Endothelial cell of umbilical vein (primary cell): ENCODE measurements around the gene RDH13. TPM values are rescaled to one million over a fixed set of nuclear protein-coding genes. Genes with fewer than 3 reads are reported as not detected.

Experiments
- BruUV-seq: library from RNA; stranded (reverse); fragments of 400-500 nt; replicated peaks from 2 replicates; lab custom pipeline; 2021; lab: Mats Ljungman, UMichigan
- CTCF ChIA-PET: fragments of 300-600, 350-600 bp; sonication (Branson Sonifier 250); formaldehyde crosslinking; loops from one replicate; lab custom pipeline; 2021; ENCODE audit warnings: antibody characterized with exemption, inconsistent platforms; lab: Charles Lee
- POLR2A ChIA-PET: fragments of 300-600, 350-600 bp; sonication (Branson Sonifier 250); formaldehyde crosslinking; loops from one replicate; lab custom pipeline; 2021; ENCODE audit warnings: antibody characterized with exemption, inconsistent platforms; lab: Charles Lee
- DNase-seq: peaks from one replicate; pipeline ENCODE4 v3.0.0-alpha.2; 2011; ENCODE audit warnings: low read depth, low spot score
- FAIRE-seq: peaks from 2 replicates; lab custom pipeline; 2011; peaks lifted over from hg19 to GRCh38; lab: Jason Lieb, UNC
- H2AFZ ChIP-seq: 2 replicates; pipeline ENCODE4 v1.6.0; 2012; ENCODE audit warnings: low read depth, low read length, control low read depth, inconsistent platforms
- H3K27ac ChIP-seq: 2 replicates; pipeline ENCODE4 v1.5.1; 2011; ENCODE audit warnings: low read depth, mild to moderate bottlenecking, control low read depth, low read length, moderate library complexity; ENCODE audit not compliant: insufficient read depth
- H3K27me3 ChIP-seq, 2 experiments: 2 replicates each; pipeline versions ENCODE4 v1.6.0 to v1.6.1; 2011; ENCODE audit warnings: low read length in 2 of 2, mixed read lengths in 1 of 2; ENCODE audit not compliant: control insufficient read depth in 2 of 2, insufficient read depth in 2 of 2
- H3K36me3 ChIP-seq, 2 experiments: 2 replicates in 1 of 2; 3 replicates in 1 of 2; pipeline ENCODE4 v1.5.1; 2011; ENCODE audit warnings: low read length in 2 of 2, mild to moderate bottlenecking in 1 of 2, moderate library complexity in 1 of 2; ENCODE audit not compliant: control insufficient read depth in 2 of 2, insufficient read depth in 2 of 2; ENCODE audit errors: extremely low read depth in 1 of 2
- H3K4me1 ChIP-seq: 3 replicates; pipeline ENCODE4 v1.5.1; 2011; ENCODE audit warnings: mild to moderate bottlenecking, low read length; ENCODE audit not compliant: control insufficient read depth, insufficient read depth; ENCODE audit errors: extremely low read depth
- H3K4me2 ChIP-seq: 2 replicates; pipeline ENCODE4 v1.6.1; 2011; ENCODE audit warnings: low read length, control low read depth, mixed read lengths; ENCODE audit not compliant: insufficient read depth
- H3K4me3 ChIP-seq, 3 experiments: fragments of 200-600 bp in 1 of 3; sonication (generic), shearing (Covaris generic) in 1 of 3; replicated peaks in 1 of 3; 2 replicates each; pipeline ENCODE4 v1.5.1; 2011 to 2016; ENCODE audit warnings: control low read depth in 3 of 3, low read length in 3 of 3, mild to moderate bottlenecking in 2 of 3, inconsistent platforms in 1 of 3, low read depth in 1 of 3, moderate library complexity in 1 of 3; ENCODE audit not compliant: insufficient read depth in 1 of 3
- H3K79me2 ChIP-seq: 2 replicates; pipeline ENCODE4 v1.6.0; 2012; ENCODE audit warnings: low read length, inconsistent platforms; ENCODE audit not compliant: control insufficient read depth, insufficient read depth
- H3K9ac ChIP-seq: replicated peaks from 2 replicates; pipeline ENCODE3; 2011; ENCODE audit warnings: low read length, control low read depth; ENCODE audit not compliant: insufficient read depth; ENCODE audit errors: extremely low read depth
- H3K9me1 ChIP-seq: replicated peaks from 3 replicates; pipeline ENCODE4 v1.6.0; 2011; ENCODE audit warnings: mild to moderate bottlenecking, low read length; ENCODE audit not compliant: control insufficient read depth, insufficient read depth; ENCODE audit errors: extremely low read depth
- H3K9me3 ChIP-seq: replicated peaks from 2 replicates; pipeline ENCODE4 v1.5.1; 2012; ENCODE audit warnings: low read length, inconsistent platforms; ENCODE audit not compliant: control insufficient read depth, insufficient read depth
- H4K20me1 ChIP-seq: replicated peaks from 2 replicates; pipeline ENCODE3; 2011; ENCODE audit warnings: mild to moderate bottlenecking, low read length; ENCODE audit not compliant: control insufficient read depth, insufficient read depth; ENCODE audit errors: extremely low read depth
- EZH2 ChIP-seq: IDR thresholded peaks from 2 replicates; pipeline ENCODE4 v1.6.1; 2012; ENCODE audit warnings: borderline replicate concordance, low read depth, mild to moderate bottlenecking, moderate library complexity, low read length, inconsistent platforms; ENCODE audit not compliant: severe bottlenecking
- FOS ChIP-seq: IDR thresholded peaks from 2 replicates; pipeline ENCODE4 v1.6.1; 2011; ENCODE audit warnings: mild to moderate bottlenecking, low read length, moderate library complexity, borderline replicate concordance; ENCODE audit not compliant: insufficient read depth
- GATA2 ChIP-seq: IDR thresholded peaks from 2 replicates; pipeline ENCODE4 v1.7.0; 2011; ENCODE audit warnings: low read depth, mild to moderate bottlenecking, moderate library complexity, mixed read lengths, low read length; ENCODE audit not compliant: insufficient read length, insufficient read depth
- JUN ChIP-seq: IDR thresholded peaks from 2 replicates; pipeline ENCODE4 v1.6.1; 2011; ENCODE audit warnings: borderline replicate concordance, low read depth; ENCODE audit not compliant: insufficient read length, insufficient read depth
- MYC ChIP-seq: IDR thresholded peaks from one replicate; pipeline ENCODE4 v1.6.1; 2011; ENCODE audit warnings: mild to moderate bottlenecking, low read depth, low read length
- POLR2A ChIP-seq: IDR thresholded peaks from 2 replicates; pipeline ENCODE4 v1.6.1; 2012; ENCODE audit warnings: low read depth, mild to moderate bottlenecking, control low read depth, low read length
- POLR2AphosphoS5 ChIP-seq: IDR thresholded peaks from 2 replicates; pipeline ENCODE4 v1.6.1; 2012; ENCODE audit warnings: low read depth, mild to moderate bottlenecking, control low read depth, low read length, moderate library complexity; ENCODE audit not compliant: insufficient read depth
- dilution Hi-C: fragments of 300-500 bp; cut with MboI; formaldehyde crosslinking; loops from one replicate; pipeline ENCODE4 v1.15.0; 2019; ENCODE audit warnings: low sequenced_read_pairs; ENCODE audit not compliant: extremely low pct_ligation_motif_present
- intact Hi-C: fragments of 100-400 bp; cut with micrococcal nuclease; formaldehyde crosslinking; loops from one replicate; pipeline ENCODE4 v1.10.0; 2022
- polyA plus RNA-seq, 4 experiments: library from polyadenylated mRNA; depleted of rRNA in 3 of 4; stranded (reverse) in 3 of 4; unstranded in 1 of 4; fragments of >200 nt; gene quantifications; 2 replicates each; pipeline versions ENCODE4 v1.2.1 to v1.2.3, GENCODE V29; 2011 to 2012; ENCODE audit warnings: missing spikeins in 1 of 4
- total RNA-seq: library from RNA; stranded (reverse); gene quantifications from 2 replicates; pipeline ENCODE4 v1.2.3, GENCODE V29; 2021
- TF ChIP-seq, protein P1 (sequence below), 2 donors: IDR thresholded peaks; 1 replicate in 1 of 2; 2 replicates in 1 of 2; pipeline ENCODE4 v1.5.1; 2011; ENCODE audit warnings: low read length in 2 of 2, mild to moderate bottlenecking in 2 of 2, moderate library complexity in 2 of 2, control low read depth in 1 of 2, inconsistent platforms in 1 of 2, low read depth in 1 of 2; ENCODE audit not compliant: insufficient read depth in 1 of 2; ENCODE audit errors: extremely low read depth in 1 of 2
- TF ChIP-seq, protein P2 (sequence below): IDR thresholded peaks from 2 replicates; pipeline ENCODE4 v1.6.1; 2011; ENCODE audit not compliant: insufficient read depth, insufficient read length

The RDH13 gene
- total and polyA plus RNA-seq, 2 donors (not counting 3 experiments of a cell fraction or from before 2014, with no cell fraction given), result 8.7 to 19.6 TPM

DNA sequence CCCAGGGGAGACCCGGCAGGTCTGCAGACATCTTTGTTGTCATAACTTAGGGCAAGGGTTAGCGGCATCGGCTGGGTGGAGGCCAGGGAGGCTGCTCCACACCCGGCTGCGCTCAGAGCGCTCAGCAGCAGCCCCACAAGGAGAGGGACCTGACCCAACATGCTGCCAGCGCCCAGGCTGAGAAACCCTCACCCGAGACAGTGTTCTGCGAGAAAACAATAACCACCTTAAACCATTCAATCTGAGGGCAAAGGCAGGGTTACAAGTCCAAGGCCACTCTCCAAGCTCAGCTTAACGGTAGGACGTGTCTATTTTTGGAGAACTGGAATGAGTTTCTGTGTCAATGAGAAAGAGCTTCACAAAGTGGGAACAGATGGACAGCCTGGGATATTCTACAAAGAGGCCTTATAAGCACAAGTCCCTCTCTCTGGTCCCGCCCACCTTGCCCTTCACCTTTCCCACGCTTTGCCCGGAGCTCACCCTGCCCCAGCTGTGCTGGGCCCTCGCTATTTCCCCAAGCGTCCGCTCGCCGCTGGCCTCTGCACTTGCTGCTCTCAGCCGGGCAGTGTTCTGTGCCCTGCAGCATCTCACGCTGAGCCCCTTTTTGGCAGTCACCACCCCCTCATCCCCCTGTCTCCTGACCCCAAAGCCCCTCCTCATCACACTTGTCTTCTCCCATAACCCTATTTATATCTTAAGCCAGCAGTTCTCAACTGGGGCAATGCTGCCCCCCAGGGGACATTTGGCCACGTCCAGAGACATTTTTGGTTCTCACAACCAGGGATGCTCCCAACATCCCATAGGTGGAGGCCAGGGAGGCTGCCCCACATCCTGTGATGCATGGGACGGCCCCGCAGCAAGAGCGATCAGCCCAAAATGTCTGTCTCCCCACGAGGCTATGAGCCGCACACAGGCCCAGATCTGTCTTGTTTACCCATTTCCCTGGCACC is 36.9 kb upstream of the RDH13 start:
- POLR2A ChIA-PET, result no interaction called here
- DNase-seq (no peak), FAIRE-seq (no peak)
- Histone ChIP-seq H2AFZ (no peak overlapping the region), H3K4me1 (no peaks in the 10 kb centered on the region), H3K4me3 (no peak overlapping the region), H3K9me1 (no peaks in the 10 kb centered on the region), H3K9ac (no peak overlapping the region), H3K79me2 (peaks cover 2% of the 10 kb centered on the region), H3K36me3 (peaks cover 4 to 25% of the 10 kb centered on the region in 2 experiments), H3K27me3 (no peaks in the 10 kb centered on the region), H3K9me3 (no peaks in the 10 kb centered on the region), H3K4me2 (no peak overlapping the region), H4K20me1 (no peaks in the 10 kb centered on the region), H3K27ac (no peak overlapping the region)
- no TSS peak for BruUV-seq
- CTCF ChIA-PET, result interaction anchor here (1.2 kb wide), 1 partner anchor 12 kb away, joined by 4 read pairs; no protein-coding TSS in a partner anchor
- TF ChIP-seq JUN (no peak), POLR2AphosphoS5 (no peak), GATA2 (no peak), MYC (no peak), POLR2A (no peak), EZH2 (no peak), FOS (no peak)
- TF ChIP-seq, protein P1, sequence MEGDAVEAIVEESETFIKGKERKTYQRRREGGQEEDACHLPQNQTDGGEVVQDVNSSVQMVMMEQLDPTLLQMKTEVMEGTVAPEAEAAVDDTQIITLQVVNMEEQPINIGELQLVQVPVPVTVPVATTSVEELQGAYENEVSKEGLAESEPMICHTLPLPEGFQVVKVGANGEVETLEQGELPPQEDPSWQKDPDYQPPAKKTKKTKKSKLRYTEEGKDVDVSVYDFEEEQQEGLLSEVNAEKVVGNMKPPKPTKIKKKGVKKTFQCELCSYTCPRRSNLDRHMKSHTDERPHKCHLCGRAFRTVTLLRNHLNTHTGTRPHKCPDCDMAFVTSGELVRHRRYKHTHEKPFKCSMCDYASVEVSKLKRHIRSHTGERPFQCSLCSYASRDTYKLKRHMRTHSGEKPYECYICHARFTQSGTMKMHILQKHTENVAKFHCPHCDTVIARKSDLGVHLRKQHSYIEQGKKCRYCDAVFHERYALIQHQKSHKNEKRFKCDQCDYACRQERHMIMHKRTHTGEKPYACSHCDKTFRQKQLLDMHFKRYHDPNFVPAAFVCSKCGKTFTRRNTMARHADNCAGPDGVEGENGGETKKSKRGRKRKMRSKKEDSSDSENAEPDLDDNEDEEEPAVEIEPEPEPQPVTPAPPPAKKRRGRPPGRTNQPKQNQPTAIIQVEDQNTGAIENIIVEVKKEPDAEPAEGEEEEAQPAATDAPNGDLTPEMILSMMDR (IDR thresholded peaks at IDR 0.05; ENCODE audit: extremely low read depth in 1 of 2, insufficient read depth in 1 of 2, low read depth in 1 of 2, low read length in 2 of 2), result no peak
- TF ChIP-seq, protein P2, sequence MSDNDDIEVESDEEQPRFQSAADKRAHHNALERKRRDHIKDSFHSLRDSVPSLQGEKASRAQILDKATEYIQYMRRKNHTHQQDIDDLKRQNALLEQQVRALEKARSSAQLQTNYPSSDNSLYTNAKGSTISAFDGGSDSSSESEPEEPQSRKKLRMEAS, result no peak
- dilution Hi-C loops (no loop called here), intact Hi-C loops (no loop called here)
